ENCODE results near the gene MRPL43.
"Not testable (repeated sequence)": the region's sequence is repeated elsewhere in the genome, so short reads cannot be mapped to it uniquely, and the experiment has no call there.

MRPL43 gene

DNA sequence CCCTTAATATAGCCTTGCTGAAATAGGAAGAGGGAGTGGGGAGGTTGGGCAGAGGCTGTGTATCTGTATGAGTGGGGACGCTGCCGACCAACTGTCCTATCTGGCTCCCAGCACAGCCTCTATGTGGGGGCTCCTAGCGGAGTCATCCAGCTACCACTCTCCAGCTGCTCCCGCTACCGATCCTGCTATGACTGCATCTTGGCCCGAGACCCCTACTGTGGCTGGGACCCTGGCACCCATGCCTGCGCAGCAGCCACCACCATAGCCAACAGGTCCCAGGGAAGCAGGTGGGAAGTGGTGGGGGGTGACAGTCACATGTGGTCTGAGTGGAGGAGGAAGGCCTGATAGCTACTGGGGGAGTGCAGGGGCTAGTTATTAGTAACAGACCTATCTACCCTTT, 6.6 kb downstream of the MRPL43 start:
- no peak for DNase-seq

DNA sequence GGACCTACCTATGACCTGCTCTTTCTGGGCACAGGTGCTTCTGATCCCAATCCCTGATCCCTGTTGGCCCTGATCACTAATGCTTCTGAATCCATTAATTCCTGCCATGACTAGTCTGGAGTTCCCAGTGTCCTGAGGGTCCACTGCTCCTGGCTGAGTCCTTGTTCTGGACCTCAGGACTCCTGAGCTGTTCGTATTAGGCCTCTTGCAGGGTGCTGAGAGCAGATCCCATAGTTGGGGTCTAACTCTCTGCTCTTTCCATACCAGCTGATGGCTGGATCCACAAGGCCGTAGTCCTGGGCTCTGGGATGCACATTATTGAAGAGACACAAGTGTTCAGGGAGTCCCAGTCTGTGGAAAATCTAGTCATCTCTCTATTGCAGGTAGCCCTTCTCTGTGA, 7.0 kb downstream of the MRPL43 start:
- DNase-seq: no peak

DNA sequence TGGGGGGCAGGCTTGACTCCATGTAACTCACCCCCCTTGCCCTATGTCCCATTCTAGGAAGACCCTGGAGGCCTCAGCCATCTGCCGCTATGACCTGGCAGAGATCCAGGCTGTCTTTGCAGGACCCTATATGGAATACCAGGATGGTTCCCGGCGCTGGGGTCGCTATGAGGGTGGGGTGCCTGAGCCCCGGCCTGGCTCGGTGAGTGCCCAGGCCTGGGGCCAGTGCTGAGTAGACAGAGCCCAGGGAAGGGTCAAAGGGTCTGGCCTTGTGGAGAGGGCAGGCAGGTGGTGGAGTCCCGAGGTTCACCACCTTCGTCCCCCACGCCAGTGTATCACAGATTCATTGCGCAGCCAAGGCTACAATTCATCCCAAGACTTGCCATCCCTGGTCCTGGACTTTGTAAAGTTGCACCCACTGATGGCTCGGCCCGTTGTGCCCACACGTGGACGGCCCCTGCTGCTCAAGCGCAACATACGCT, 7.5 kb downstream of the MRPL43 start:
- no peak for DNase-seq

DNA sequence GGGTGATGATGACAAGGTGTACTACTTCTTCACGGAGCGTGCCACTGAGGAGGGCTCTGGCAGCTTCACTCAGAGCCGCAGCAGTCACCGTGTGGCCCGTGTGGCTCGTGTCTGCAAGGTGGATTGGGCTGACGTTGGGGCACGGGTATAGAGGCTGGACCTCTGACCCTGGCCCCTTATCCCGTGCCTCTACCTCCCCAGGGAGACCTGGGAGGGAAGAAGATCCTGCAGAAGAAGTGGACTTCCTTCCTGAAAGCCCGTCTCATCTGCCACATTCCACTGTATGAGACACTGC, 8.4 kb downstream of the MRPL43 start:
- DNase-seq: no peak

DNA sequence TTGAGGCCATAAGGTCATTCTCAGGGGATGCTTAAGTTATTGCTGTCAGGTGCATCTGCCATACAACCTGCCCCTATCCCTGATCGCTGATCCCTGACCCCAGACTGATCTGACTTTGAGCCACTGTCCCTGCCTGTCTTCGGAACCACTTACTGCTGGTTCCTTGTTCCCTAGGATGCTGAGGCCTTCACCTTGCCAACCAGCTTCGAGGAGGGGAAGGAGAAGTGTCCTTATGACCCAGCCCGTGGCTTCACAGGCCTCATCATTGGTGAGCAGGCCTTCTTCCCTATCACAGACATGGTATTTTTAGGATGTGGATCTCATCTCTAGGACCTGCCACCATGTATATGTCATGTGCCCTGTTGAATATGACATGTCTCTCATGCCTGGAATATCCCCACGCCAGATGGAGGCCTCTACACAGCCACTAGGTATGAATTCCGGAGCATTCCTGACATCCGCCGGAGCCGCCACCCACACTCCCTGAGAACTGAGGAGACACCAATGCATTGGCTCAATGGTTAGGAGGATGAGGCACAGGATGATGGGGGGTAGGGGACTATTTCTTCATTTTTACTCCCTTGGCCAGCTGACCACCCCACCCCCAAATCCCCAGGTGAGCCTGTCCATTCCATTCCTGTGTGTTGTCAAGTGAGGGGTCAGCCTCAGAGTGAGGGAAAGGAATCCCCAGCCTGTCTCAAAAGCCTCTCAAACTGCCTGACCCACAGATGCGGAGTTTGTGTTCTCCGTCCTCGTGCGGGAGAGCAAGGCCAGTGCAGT, 9.0 kb downstream of the MRPL43 start:
- no peak for DNase-seq

DNA sequence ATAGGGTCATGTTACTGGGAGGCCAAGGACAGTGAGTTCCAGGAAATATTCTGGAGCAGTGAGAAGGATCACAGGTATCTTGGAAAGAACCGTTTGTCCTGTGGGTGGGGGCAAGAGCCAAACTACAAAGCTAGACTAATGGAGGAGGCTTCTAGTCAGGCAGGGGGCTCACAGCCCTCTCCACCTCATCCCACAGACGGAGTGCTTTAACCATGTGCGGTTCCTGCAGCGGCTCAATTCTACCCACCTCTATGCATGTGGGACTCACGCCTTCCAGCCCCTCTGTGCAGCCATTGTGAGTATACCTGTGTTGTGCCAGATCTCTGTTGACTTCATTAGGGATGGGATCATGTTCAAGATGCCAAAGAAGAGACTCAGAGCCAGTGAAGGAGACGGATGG, 9.9 kb downstream of the MRPL43 start:
- no peak for DNase-seq

DNA sequence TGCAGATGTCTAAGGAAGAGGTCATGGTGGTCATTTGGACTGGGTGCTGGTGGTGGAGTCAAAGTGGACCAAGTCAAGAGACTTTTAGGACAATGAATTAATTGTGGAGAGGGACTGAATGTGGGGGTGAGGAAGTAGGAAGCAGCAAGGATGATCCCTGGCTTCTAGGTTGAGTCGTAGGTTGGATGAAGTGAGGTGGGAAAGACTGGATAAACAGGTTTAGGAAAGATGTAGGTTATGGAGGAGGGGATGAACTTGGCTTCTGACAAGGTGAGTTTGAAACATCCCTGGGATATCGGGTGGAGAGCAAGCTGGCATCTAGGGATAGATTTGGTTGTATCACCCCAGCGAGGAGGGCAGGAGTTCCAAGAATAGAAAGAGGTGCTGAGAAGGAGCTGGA, 10.4 kb downstream of the MRPL43 start:
- no peak for DNase-seq

DNA sequence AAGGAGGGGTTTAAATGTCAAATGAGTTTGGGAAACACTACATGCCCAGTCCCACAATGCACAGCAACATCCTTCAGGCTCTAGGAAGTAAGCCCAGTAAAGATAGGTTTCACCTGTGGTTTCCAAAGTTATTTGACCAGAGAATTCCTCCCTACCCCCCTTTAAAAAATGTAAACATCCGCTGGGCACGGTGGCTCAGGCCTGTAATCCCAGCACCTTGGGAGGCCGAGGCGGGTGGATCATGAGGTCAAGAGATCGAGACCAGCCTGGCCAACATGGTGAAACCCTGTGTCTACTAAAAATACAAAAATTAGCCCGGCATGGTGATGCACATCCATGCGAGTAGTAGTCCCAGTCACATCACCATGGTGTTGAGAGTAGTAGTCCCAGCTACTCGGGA, 11.9 kb downstream of the MRPL43 start:
- DNase-seq: not testable (repeated sequence)

DNA sequence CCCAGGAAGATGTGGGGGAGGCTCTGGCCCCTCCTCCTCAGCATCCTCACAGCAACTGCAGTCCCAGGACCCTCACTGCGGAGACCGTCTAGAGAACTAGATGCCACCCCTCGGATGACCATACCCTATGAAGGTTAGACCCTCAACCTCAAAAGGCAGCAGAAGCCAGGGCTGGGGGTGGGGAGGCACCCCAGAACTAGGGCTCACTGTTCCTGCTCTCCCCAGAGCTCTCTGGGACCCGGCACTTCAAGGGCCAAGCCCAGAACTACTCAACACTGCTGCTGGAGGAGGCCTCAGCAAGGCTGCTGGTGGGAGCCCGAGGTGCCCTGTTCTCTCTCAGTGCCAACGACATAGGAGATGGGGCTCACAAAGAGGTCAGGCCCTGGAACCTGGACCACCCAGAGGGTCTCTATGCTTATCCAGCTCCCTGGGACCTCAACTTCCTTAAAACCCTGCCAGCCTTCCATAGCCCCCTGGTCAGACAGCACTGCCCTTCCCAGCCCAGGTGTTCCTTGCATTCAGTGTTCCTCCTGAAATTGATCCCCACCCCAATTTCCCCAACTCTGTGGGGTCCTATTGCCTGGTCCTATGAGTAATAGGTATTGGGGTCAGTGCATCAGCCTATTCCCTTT, 14.3 kb downstream of the MRPL43 start:
- DNase-seq: no peak

DNA sequence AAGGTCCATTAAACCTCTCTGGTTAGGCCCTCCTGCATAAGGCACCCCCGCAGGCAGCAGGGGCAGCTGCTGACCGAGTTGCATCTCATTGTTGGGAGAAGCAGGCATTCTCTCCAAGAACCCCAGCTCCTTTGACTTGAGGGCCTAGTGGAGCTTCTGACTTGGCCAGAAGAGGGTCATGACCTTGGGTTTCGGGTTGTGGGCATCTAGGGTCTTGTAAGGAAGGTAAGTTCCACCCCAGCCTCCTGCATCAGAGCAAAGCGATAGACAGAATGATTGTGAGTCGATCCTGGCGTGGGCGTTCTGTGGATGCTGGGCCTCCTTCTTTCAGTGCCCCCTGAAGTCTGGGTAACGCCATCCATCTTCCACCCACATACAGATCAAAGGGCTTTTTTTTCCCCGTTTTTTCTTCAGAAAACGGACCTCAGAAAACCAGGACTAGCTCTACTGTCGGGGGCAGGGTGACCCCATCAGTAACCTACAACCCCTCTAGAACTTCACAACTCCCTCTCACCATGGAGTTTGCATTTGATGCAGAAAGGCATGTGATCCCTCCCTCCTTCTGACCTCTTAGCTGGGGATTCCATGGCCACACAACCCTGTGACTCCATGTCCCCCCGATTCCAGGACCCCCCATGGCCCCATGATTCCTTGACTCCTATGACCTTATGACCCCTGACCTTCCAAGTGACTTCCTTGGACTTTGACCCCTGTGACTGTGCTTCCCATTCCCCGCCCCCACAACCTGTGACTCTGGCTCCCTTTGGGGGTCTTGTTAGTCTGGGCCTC, 15.0 kb downstream of the MRPL43 start:
- DNase-seq: no peak

DNA sequence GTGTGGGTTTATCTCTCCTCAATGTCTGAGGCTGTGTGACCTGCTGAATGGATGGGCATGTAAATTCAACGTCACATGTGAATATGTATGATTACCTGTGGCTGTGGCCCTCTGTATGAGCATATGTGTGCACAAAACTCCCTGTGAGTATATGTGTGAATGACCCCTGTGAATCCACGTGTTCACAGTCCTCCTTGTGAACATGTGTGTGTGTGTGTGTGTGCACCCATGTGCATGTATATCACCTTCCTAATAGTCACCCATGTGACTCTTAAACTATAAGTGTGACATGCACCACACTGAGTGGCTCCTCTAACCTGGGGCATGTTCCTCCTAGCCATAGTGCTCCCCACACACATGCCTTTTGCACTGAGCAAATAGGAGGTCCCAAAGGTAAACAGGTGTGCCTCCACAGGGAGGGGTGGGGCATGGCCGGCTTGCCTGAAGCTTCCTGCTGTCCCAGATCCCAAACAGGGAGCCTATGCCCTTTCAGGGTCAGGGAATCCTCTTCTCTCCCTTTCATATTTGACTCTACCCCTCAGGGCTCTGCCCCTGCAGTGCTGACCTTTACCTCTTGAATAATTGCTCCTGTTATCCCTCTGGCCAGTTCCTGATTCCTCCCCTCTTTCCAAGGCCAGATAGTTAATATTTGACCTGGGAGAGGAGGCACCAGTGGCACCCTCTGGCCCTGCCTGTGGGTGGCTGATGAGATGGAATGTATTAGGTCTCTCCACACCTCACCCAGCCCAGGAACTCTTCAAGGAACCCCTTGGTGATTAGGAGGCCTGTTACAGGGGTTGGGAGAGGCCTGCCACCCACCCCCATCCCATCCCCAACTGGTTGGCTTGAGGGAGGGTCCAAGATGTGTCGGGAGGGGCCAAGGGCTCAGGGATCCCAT, 16.1 kb downstream of the MRPL43 start:
- no peak for DNase-seq

DNA sequence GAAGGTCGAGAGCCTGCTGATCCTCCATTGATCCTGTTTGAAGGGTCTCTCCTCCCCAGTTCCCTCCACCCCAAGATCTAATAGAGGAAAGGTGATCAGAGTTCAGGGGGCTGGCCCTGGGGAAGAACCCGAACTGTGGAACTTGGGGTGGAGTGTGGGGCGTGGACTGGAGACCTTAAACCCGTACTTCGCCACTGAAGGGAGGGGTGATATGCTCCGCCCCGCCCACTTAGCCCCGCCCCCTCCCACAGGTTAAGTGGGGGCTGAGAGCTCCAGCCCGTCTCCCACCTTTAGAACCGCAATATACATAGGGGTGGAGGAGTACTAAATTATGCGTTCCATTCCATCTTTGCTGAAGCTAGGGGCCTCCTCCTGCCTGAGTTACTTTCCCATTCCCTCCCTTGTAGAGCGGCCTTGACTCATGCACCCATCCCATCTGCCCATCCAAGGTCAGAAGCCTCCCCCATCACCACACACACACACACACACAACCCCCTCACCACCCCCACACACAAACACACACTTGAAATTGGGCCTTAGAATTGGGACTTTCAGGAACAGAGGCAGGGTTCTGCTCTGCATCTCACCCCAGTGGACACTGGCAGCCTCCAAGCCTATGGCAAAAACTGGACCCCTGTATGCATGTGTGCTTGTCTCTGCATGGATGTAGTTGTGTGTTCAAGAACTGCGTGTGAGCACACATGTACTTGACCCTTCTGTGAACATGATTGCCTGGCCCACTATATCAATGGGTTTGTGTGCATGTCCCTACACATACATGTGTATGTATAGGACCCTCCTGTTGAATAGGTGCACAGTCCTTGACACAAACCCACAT, 17.0 kb downstream of the MRPL43 start:
- DNase-seq: no peak

DNA sequence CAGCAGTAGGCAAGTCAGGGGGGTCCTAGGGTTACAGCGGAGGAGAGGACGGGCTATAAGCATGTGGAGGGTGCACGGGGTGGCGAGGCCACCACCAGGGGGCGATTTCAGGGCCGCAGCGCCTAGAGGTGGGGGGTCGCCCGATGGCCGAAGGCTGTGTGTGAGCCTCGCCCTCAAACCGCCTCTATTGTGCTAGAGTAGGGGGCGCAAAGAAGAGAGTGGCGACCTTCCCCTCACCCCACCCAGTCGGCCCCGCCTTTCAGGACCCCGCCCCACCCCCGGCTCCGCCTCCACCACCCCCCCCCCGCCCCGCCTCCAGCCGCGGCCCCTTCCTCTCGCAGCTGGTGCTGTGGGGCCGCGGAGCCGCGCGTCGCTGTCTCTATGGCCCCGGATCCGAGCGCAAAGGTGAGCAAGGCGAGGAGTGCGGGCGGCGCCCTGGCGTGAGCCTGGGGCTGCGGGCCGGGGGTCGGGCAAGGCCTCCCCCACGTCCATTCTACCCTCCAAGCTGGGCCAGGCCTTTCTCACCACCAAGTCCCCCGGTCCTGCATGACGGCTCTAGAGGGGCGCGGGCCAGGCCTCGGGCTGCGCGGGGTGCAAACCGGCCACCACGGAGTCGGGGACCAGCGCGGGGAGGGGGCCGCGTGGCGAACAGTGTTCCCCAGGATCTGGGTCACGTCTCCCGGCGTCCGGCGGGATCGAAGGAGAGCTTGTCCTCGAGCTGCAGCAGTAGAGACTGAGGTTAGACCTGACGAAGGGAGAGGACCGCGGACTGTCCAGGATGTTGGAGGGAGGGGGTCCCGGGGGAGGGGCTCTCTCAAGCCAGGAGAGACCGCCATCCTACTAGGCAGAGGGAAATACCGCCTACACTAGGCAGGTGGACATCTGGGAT, 17.9 kb downstream of the MRPL43 start, which contains the start of gene SEMA4G:
TSS of gene SEMA4G (plus strand) at position 318 of the 889 bp plus-strand sequence. CDS start 3,409 bp downstream, outside the sequence.
- no peak for DNase-seq

DNA sequence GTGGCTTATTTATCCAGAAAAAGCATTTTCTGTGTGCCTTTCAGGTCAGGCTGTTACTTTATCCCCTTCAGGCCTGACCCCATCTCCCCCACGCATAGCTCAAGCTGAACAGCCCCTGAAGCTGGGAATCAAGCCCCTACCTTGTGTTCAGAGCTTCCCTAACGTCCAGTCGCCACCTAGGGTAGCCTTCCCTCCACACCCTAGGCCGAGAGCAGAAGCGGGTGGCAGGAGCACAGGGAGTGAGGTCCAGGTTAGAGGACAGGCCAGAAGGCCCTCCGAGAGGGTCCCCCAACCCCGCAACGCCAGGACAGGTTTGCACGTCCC, 18.5 kb downstream of the MRPL43 start:
- no peak for DNase-seq

DNA sequence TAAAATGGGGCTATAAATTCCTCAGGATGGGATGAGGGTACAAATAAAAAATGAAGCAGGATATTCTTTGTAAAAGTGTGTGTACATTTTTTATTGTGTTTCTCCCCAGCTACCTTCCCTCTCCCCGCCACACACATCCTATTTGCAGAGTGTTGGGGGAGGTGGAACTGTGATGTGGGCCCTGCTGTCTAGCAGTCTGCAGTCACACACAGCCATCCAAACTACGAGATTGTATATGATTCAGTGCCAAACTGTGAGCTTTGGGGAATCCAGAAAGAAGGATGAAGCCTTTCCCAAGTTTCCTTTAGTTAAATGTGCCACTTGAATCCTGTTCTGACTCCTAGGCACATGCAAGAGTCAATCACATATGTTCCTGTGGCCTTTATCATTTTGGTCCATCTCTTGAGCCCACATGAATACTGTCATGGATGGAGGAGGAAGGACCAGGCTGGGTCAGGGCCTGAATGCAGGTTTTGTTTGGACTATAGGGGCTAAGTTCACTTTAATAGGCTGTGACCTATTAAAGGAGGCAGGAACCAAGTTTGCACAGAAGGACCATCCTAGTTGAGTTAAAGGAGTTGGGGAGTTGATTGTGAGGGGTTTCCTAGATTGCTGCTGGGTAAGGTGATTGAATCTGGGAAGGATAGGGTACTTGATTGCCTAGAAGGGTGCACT, 19.1 kb downstream of the MRPL43 start:
- no peak for DNase-seq

DNA sequence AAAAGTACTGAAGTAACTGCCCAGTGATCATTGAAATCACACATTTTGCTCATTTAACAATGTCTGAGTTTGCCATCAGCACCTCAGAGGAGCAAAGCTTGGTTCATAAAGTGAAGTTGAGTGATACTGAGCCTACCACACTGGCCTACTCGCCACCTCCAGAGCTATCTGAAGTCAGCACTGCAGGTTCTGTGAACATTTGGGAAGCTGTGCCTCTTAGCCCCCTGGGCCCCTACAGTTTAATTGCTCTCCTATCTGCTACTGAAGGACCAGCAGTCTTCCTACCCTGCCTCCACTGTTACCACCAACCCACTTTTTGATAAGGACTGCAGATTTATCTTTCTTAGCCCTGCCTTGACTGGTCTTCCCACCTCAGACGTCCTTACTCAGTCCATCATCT, 20.0 kb downstream of the MRPL43 start:
- no peak for DNase-seq

DNA sequence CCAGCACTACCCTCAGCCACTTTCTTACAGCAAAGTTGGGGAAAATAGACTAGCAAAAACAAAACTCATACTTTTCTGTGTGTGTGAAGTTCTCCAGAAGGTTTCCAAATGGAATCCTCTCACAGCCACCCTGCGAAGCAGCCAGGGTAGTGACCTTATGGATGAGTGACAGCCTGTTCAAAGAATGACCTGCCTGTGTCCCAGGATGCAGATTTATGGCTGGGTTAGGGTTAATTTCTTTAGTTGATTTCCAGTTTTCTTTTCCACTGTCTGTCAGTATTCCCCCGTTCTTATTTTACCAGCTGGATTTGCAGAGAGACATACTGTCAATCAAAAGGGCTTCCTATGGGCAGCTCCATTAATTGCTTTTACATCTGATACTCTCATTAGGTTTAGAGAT, 20.4 kb downstream of the MRPL43 start:
- DNase-seq: no peak

DNA sequence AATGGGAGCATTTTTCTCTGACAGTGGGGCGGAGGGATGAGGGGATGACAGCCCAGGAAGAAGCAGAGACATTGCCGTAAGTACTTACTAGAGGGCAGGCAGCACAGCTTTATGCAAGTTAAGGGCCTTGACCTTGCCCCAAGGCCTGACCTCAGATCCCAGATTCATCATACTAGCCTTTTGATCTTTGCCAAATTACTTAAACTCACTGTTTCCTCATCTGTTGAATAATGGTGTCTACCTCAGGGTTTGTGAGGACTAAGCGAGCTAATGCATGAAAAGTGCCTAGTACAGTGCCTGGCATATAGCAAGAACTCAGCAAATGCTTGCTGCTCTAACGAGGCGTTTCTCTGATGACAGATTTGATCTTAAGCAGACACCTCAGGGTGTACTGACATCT, 21.5 kb downstream of the MRPL43 start:
- DNase-seq: no peak

DNA sequence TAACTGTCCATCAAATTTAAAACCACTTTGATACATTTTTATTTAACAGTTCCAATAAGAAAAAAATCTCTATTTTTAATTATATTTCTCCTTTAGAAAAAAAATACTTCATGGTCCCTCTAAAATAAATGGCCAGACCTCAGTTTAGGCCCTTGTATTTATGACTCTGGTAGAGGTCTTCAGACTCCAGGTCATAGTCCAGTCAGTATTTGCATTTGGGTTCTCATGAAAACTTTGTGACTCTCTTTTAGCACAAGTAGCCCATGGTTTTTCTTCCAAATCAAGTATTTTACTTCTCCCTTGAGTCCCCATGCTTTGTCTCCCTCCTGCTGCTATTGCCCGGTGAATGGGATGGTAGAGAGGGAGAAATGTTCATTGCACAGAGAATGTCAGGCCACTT, 23.5 kb downstream of the MRPL43 start:
- no peak for DNase-seq

DNA sequence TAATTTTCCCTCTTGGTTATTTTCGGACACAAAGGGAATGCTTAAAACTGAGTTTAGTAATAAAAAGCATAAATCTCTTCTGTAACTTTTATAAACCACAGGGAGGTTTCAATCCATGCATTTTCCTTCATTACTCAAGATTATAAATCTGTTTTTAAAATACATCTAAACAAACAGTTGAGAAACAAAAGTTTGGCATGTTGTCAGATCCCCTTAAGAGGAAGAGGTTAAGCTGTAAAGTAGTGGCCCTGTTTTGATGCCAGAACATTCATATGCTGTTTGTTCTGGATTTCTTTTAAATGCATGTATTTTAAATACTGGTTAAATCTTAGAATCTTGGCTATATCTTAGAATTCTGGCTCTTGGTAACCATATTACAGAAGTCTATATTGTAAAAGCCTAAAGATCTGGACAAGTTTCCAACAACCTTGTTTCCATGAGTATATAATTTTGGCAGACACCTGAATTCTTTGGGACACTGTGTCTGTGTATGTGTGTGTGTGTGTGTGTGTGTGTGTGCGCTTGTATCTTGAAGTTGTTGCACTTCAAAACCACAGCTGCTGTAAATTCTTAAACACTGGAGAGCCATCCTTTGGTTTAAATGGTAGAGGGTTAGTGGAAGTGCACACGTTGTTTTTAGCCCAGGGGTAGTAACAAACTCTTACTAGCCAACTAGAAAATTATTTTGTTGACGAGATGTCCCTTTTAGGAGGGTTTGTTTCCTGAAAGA, 24.8 kb downstream of the MRPL43 start:
- no peak for DNase-seq
